ENCODE measurements around the gene CCNL2.

Gene CCNL2

DNA sequence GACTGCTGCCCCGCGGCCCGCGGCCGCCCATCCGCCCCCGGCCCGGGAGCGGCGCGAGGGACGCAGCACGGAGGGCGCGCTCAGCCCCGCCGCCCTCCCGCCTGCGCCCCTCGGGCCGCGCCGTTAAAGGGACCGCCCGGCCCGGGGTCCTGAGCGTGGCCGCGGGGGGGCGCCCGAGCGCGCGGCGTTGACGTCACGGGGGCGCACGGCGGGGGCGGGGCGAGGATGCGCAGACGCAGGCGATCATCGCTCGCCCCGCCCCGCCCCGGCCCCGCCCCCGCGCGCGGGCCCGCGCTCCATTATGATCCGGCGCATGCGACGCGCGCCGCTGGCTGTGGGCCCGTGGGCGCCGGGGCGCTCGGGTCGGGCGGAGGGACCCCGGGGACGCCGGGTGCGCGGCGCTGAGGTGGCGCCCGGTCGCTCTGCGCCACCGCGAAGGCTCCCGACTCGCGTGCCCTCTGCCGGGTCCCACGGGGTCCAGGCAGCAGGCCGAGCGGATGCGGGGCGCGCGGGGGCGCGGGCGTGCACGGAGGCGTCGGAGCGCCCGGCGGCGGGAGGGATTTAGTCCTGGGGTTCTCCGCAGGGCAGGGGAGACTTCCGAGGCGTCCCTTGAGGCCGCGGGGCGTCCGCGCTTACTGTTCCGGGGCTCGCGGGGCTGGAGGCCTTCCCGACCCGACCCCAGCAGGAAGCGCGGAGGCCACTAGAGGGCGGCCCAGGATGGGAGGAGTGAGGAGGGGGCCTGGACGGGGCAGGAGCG, 49.7 kb downstream of the CCNL2 start, which contains the start of gene DVL1:
TSS of gene DVL1 (minus strand) at position 163 of the 757 bp plus-strand sequence. CDS start 353 bp downstream, outside the sequence.
- Histone ChIP-seq H3K9ac (peak within 1 kb of the TSS; percentile 93), H3K27me3 (peaks cover 26% of the 10 kb centered on the region), H3K4me1 (peaks cover 73% of the 10 kb centered on the region), H3K36me3 (no peaks in the 10 kb centered on the region), H3K27ac (peak within 1 kb of the TSS; percentile 95), H3K4me3 (peak within 1 kb of the TSS; percentile 95), H4K20me1 (peaks cover 73% of the 10 kb centered on the region), H3K4me2 (peak within 1 kb of the TSS; percentile 99), H3K9me3 (no peaks in the 10 kb centered on the region)
- no peak for TF ChIP-seq Cebpa-rat (IDR thresholded peaks at IDR 0.05)

GRCh38 chr1:1348420-1349255, 50.5 kb downstream of the CCNL2 start:
- no peak for TF ChIP-seq Cebpa-rat (IDR thresholded peaks at IDR 0.05)
- H3K9me3 ChIP-seq, result no peaks in the 10 kb centered on the region
- H4K20me1 ChIP-seq, result peaks cover 74% of the 10 kb centered on the region
- H3K4me1 ChIP-seq, result peaks cover 73% of the 10 kb centered on the region
- peak overlapping the region; percentile 91 for H3K9ac ChIP-seq
- peak overlapping the region; percentile 99 for H3K4me2 ChIP-seq
- H3K27me3 ChIP-seq, result peaks cover 18% of the 10 kb centered on the region
- peak overlapping the region; percentile 83 for H3K27ac ChIP-seq
- H3K4me3 ChIP-seq, result peak overlapping the region; percentile 95
- H3K36me3 ChIP-seq, result no peaks in the 10 kb centered on the region

DNA sequence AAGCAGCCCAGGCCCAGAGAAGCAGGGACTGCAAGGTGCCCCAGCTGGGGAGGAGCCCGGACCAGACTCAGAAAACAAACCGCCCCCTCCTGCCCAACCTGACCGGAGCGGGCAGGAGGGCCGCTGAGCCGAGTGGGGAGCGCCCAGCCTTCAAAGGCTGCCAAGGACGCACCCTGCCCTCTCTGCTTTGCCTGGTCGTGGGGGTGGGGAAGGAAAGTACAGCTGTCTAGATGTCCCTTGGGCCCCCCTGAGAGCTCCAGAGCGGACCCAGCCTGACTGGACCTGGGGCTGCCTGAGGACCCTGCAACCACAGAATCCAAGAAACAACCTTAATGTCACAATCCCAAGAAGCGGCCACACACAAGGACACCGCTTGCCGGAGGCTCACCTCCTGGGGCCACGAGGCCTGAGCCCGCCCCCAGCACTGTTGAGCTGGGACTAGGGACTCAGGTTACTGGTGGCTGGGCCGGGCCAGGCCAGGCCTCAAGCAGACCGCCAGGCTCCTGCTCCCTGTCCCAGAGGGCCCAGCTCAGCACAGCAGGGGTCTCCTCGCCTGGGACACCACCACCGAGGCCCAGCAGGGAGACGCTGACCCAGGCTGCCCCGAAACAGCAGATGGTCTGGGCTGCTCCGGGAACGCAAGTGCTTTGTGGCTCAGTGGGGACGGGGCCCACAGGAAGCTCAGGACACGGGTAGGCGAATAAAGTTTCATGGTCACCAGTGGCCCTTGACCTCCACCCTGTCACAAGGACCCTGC, 51.3 kb downstream of the CCNL2 start:
- H4K20me1 ChIP-seq, result peaks cover 74% of the 10 kb centered on the region
- no peak for TF ChIP-seq Cebpa-rat (IDR thresholded peaks at IDR 0.05)
- H3K4me1 ChIP-seq, result peaks cover 73% of the 10 kb centered on the region
- peak overlapping the region; percentile 83 for H3K27ac ChIP-seq
- H3K27me3 ChIP-seq, result peaks cover 10% of the 10 kb centered on the region
- H3K36me3 ChIP-seq, result no peaks in the 10 kb centered on the region
- no peaks in the 10 kb centered on the region for H3K9me3 ChIP-seq
- H3K4me3 ChIP-seq, result peak overlapping the region; percentile 95
- H3K9ac ChIP-seq, result peak overlapping the region; percentile 91
- peak overlapping the region; percentile 99 for H3K4me2 ChIP-seq

DNA sequence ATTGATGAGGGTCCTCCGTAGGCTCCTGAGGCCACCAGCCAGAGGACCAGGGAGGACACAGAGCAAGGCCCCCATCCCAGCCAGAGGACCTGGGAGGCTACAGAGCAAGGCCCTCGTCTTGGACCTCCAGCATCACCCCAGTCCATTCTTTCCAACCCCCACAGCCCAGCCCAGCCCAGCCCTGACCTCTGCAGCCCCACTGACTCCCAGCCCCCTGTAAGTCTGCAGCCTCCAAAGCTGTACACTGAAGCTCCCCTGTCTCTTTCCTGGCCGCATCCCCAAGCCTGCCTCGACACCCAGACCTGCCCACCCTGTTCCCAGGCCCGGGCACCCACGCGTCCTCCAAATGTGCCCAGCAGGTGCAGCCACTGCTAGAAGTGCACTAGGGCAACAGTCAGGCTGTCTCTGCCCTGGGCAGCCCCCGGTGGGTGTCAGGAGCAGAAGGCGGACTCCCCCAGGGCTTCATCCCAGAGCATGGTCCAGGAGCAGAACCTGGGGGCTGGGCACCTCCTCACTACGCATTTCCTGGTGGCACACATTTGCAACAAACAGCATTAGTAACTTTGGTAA, 52.0 kb downstream of the CCNL2 start:
- H3K27ac ChIP-seq, result peak overlapping the region; percentile 83
- H3K9me3 ChIP-seq, result no peaks in the 10 kb centered on the region
- peak overlapping the region; percentile 99 for H3K4me2 ChIP-seq
- peaks cover under 1% of the 10 kb centered on the region for H3K36me3 ChIP-seq
- no peak for TF ChIP-seq Cebpa-rat (IDR thresholded peaks at IDR 0.05)
- peak overlapping the region; percentile 91 for H3K9ac ChIP-seq
- peaks cover 73% of the 10 kb centered on the region for H3K4me1 ChIP-seq
- peaks cover 74% of the 10 kb centered on the region for H4K20me1 ChIP-seq
- peak overlapping the region; percentile 95 for H3K4me3 ChIP-seq
- H3K27me3 ChIP-seq, result peaks cover 3% of the 10 kb centered on the region

DNA sequence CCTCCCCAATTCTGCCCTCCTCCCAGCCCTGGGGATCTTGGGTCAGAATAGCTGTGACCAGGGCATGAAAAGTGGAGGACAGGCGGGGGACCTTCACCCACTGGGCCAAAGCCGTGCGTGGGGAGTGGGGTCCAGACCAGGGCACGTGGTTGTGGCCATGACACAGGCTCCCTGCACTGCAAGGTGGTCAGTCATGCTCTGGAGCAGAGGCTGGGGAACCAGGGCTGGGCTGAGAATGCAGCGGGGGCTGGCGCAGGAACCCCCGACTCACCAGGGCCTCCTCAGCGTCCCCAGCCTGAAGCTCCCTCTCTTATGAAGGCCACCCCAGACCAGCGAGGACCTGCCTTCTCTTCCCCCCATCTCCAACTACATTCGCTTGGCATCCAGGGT, 52.6 kb downstream of the CCNL2 start:
- peaks cover 69% of the 10 kb centered on the region for H3K4me1 ChIP-seq
- H3K27me3 ChIP-seq, result no peaks in the 10 kb centered on the region; the same call in 1 of the 2 replicates
- peaks cover 7% of the 10 kb centered on the region for H3K36me3 ChIP-seq
- no peak overlapping the region for H3K9ac ChIP-seq
- peak overlapping the region; percentile 99 for H3K4me2 ChIP-seq
- peaks cover 74% of the 10 kb centered on the region for H4K20me1 ChIP-seq
- TF ChIP-seq Cebpa-rat (IDR thresholded peaks at IDR 0.05), result no peak
- H3K27ac ChIP-seq, result no peak overlapping the region
- H3K9me3 ChIP-seq, result no peaks in the 10 kb centered on the region
- H3K4me3 ChIP-seq, result no peak overlapping the region

DNA sequence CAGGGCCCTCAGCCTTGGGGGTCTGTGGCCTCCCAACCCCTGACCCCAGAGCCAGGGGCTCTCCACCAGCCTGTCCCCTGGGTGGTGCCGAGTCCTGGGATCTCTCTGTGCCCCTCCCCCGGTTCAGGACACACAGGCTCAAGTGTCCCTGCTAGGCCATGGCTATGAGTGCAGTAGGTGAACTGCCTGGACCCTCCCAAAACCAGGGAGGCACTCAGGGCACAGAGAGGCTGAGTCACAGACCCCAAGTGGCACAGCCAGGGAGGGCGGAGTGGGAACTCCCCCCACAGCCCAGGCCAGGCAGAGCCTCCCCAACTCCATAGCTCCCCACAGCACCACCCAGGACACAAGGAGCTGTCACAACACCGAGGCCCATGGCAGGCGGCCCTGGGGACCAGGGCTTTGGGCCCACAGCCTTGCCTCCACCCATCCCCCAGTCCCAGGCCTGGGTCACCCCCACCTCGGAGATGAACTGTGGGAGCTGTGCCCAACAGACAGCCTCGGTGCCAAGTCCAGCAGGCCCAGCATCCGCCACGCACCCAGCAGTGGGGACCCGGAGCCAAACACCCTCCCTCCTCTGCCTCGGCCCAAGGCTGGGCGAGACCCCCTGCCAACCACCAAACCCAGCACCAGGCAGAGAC, 53.2 kb downstream of the CCNL2 start:
- Histone ChIP-seq H3K27me3 (no peaks in the 10 kb centered on the region), H3K4me1 (peaks cover 67% of the 10 kb centered on the region), H3K4me2 (peak overlapping the region; percentile 99), H4K20me1 (peaks cover 78% of the 10 kb centered on the region), H3K9me3 (no peaks in the 10 kb centered on the region), H3K36me3 (peaks cover 12% of the 10 kb centered on the region), H3K9ac (0 out of 2 replicates have a peak overlapping the region, but pooled peaks have one; percentile 40), H3K4me3 (no peak overlapping the region), H3K27ac (peak overlapping the region; percentile 51; the same call in 1 of the 2 replicates)
- TF ChIP-seq Cebpa-rat (IDR thresholded peaks at IDR 0.05), result no peak

GRCh38 chr1:1345384-1345783, 53.8 kb downstream of the CCNL2 start:
- TF ChIP-seq Cebpa-rat (IDR thresholded peaks at IDR 0.05), result no peak
- Histone ChIP-seq H3K9ac (0 out of 2 replicates have a peak overlapping the region, but pooled peaks have one; percentile 40), H3K9me3 (no peaks in the 10 kb centered on the region), H3K4me1 (peaks cover 67% of the 10 kb centered on the region), H3K27me3 (no peaks in the 10 kb centered on the region), H4K20me1 (peaks cover 84% of the 10 kb centered on the region), H3K4me3 (no peak overlapping the region), H3K4me2 (peak overlapping the region; percentile 99), H3K27ac (peak overlapping the region; percentile 51; the same call in 1 of the 2 replicates), H3K36me3 (peaks cover 18% of the 10 kb centered on the region)

DNA sequence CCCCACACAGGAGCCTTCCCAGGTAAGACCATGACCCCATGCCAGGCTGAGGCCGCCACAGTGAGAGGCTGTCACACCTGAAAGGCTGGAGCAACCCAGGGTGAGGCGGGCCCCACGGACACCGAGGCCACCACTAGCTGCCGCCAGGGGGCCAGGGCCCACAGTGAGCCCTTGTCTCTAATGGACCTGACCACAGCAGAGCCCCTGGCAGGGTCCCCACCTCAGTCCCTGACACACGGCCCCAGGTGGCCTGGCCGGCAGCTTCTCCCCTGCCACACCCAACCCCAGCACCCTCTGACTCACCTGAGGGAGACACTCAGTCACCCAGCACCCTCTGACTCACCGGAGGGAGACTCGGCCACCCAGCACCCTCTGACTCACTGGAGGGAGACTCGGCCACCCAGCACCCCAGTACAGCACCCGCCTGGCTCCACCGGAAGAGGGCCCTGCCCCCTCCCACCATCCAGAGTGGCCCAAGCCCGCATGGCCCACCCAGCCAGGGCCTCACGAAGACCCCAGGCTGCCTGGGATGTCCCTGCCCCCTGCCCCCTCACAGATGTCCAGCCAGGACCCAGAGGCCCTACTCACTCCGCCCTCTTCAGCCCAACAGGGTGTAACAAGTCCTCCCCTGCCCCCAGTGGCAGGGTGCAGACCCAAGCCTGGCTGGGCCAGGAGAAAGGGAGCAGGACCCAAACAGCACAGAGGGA, 54.3 kb downstream of the CCNL2 start:
- Histone ChIP-seq H3K4me3 (no peak overlapping the region), H3K27me3 (no peaks in the 10 kb centered on the region), H3K9me3 (no peaks in the 10 kb centered on the region), H4K20me1 (peaks cover 87% of the 10 kb centered on the region), H3K27ac (peak overlapping the region; percentile 51), H3K4me2 (peak overlapping the region; percentile 99), H3K36me3 (peaks cover 23% of the 10 kb centered on the region), H3K9ac (0 out of 2 replicates have a peak overlapping the region, but pooled peaks have one; percentile 40), H3K4me1 (peaks cover 67% of the 10 kb centered on the region)
- TF ChIP-seq Cebpa-rat (IDR thresholded peaks at IDR 0.05), result no peak
